ENCODE data around the gene SPEN.
"Not testable (repeated sequence)": the region's sequence is repeated elsewhere in the genome, so short reads cannot be mapped to it uniquely, and the experiment has no call there.

The SPEN gene

DNA sequence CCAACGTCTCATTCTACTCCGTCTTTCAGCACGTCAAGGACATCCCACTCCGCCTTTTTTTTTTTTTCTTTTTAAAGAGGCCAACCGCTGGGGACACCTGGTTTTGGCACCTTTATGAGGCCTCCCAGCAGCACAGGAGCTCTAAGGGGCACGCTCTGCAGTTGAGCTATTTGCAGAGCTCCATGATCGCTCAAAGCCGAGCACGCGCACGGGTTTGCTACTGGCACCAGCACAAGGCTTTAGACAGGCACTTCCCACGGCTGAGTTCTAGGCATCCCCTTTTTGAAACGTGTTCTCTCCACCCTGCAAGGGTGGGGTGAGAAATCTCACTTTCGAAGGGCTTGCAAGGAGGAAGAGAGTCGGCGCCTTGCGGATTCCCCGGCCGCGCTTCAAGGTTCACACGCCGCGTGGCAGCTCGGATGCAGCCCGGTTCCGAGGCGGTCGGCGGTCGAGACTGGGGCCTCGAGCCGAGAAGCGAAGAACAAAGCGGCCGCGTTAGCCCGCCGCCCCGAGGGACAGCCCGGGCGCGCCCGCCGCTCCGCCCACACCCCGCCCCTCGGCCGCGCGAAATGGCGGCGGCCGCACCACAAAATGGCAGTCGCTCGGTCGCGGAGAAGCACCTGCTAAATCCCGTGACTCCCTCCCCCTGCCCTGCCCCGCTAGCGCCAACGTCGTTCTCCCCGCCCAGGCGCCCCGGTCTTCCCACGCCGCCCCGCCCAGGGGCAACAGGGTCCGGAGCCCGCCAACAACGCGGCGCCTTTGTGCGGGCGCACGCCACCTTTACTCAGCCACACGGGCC lies 12.9 kb upstream of the SPEN start:
- peak; percentile 93 for DNase-seq (ENCODE audit: low read depth, low spot score)
- peak overlapping the region; percentile 87 for H3K4me3 ChIP-seq (ENCODE audit: low read depth, low read length)
- TF ChIP-seq, protein P1, sequence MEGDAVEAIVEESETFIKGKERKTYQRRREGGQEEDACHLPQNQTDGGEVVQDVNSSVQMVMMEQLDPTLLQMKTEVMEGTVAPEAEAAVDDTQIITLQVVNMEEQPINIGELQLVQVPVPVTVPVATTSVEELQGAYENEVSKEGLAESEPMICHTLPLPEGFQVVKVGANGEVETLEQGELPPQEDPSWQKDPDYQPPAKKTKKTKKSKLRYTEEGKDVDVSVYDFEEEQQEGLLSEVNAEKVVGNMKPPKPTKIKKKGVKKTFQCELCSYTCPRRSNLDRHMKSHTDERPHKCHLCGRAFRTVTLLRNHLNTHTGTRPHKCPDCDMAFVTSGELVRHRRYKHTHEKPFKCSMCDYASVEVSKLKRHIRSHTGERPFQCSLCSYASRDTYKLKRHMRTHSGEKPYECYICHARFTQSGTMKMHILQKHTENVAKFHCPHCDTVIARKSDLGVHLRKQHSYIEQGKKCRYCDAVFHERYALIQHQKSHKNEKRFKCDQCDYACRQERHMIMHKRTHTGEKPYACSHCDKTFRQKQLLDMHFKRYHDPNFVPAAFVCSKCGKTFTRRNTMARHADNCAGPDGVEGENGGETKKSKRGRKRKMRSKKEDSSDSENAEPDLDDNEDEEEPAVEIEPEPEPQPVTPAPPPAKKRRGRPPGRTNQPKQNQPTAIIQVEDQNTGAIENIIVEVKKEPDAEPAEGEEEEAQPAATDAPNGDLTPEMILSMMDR (IDR thresholded peaks at IDR 0.05; ENCODE audit: low read depth, low read length), result no peak
- in situ Hi-C loops (cut with HindIII; ENCODE audit: low sequenced_read_pairs), result no loop called here

- DNase-seq (ENCODE audit: low read depth, low spot score), result no peak
- H3K4me3 ChIP-seq (ENCODE audit: low read depth, low read length), result peak overlapping the region; percentile 87
- TF ChIP-seq, protein P1 (IDR thresholded peaks at IDR 0.05; ENCODE audit: low read depth, low read length), result no peak
- in situ Hi-C loops (cut with HindIII; ENCODE audit: low sequenced_read_pairs), result no loop called here
Observed at GRCh38 chr1:15835205-15835740, 12.2 kb upstream of the SPEN start.

GRCh38 chr1:15835741-15836510 lies 11.6 kb upstream of the SPEN start:
- peak; percentile 100 for DNase-seq (ENCODE audit: low read depth, low spot score)
- H3K4me3 ChIP-seq (ENCODE audit: low read depth, low read length), result peak overlapping the region; percentile 87
- TF ChIP-seq, protein P1 (IDR thresholded peaks at IDR 0.05; ENCODE audit: low read depth, low read length), result no peak
- in situ Hi-C loops (cut with HindIII; ENCODE audit: low sequenced_read_pairs), result no loop called here

GRCh38 chr1:15836511-15836771 lies 11.1 kb upstream of the SPEN start:
- in situ Hi-C loops (cut with HindIII; ENCODE audit: low sequenced_read_pairs); DNase-seq (ENCODE audit: low read depth, low spot score): not testable (repeated sequence)
- H3K4me3 ChIP-seq (ENCODE audit: low read depth, low read length), result peak overlapping the region; percentile 56

GRCh38 chr1:15836772-15837669 lies 10.5 kb upstream of the SPEN start:
- TF ChIP-seq, protein P1 (IDR thresholded peaks at IDR 0.05; ENCODE audit: low read depth, low read length), result no peak
- H3K4me3 ChIP-seq (ENCODE audit: low read depth, low read length), result no peak overlapping the region
- DNase-seq (ENCODE audit: low read depth, low spot score), result no peak
- in situ Hi-C loops (cut with HindIII; ENCODE audit: low sequenced_read_pairs), result no loop called here

GRCh38 chr1:15837931-15838330 lies 9.6 kb upstream of the SPEN start:
- H3K4me3 ChIP-seq (ENCODE audit: low read depth, low read length), result no peak overlapping the region
- in situ Hi-C loops (cut with HindIII; ENCODE audit: low sequenced_read_pairs), result no loop called here
- DNase-seq (ENCODE audit: low read depth, low spot score), result no peak
- TF ChIP-seq, protein P1 (IDR thresholded peaks at IDR 0.05; ENCODE audit: low read depth, low read length), result no peak

Measured in astrocyte of the spinal cord (primary cell).